ENCODE data around the gene PTCD2. TPM values are rescaled to one million over a fixed set of nuclear protein-coding genes. Genes with fewer than 3 reads are reported as not detected.

PTCD2 gene
- total and polyA plus RNA-seq, 9 of the 15 experiments (the other 6 are each of a cell fraction or from before 2014, with no cell fraction given): 11.9 to 28.5 (median 18.6) TPM

DNA sequence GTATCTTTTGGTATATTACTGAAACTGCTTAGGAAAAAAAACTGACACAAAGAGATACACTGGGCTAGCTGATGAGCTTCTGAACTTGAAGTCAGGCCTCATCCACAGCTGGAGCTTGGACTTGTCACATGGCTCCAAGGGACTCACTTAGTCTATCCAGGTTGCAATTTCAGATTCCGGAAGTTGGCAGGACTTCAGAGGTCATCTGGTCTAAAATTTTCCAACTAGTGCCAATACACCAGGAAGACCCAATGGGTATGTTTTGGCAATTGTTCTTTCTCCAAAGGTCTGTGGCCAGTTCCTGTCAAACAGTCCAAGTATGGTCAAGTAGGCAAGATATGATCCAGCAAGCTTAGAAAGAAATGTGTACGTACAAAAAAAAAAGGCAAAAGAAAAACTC is 36.8 kb upstream of the PTCD2 start (continued):
- TF ChIP-seq ZNF79 (CRISPR knock-in tag; IDR thresholded peaks at IDR 0.05; ENCODE audit: low read depth): no peak
- no peak for TF ChIP-seq HIVEP1 (CRISPR knock-in tag; IDR thresholded peaks at IDR 0.05)
- no peak for TF ChIP-seq HOXB6 (CRISPR knock-in tag; IDR thresholded peaks at IDR 0.05; ENCODE audit: borderline replicate concordance)
- 0 out of 2 replicates have a peak, but pooled peaks have one; percentile 33 for TF ChIP-seq ZNF584 (CRISPR knock-in tag; IDR thresholded peaks at IDR 0.05; ENCODE audit: low read depth)
- no peak for TF ChIP-seq MAFG (tag; conservative IDR thresholded peaks at IDR 0.05)
- TF ChIP-seq, protein P1, sequence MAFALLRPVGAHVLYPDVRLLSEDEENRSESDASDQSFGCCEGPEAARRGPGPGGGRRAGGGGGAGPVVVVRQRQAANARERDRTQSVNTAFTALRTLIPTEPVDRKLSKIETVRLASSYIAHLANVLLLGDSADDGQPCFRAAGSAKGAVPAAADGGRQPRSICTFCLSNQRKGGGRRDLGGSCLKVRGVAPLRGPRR (CRISPR knock-in tag; IDR thresholded peaks at IDR 0.05): peak; percentile 75; the same call in 1 of the 2 replicates
- no peak for TF ChIP-seq ZNF282 (CRISPR knock-in tag; IDR thresholded peaks at IDR 0.05)
- TF ChIP-seq, protein P2, sequence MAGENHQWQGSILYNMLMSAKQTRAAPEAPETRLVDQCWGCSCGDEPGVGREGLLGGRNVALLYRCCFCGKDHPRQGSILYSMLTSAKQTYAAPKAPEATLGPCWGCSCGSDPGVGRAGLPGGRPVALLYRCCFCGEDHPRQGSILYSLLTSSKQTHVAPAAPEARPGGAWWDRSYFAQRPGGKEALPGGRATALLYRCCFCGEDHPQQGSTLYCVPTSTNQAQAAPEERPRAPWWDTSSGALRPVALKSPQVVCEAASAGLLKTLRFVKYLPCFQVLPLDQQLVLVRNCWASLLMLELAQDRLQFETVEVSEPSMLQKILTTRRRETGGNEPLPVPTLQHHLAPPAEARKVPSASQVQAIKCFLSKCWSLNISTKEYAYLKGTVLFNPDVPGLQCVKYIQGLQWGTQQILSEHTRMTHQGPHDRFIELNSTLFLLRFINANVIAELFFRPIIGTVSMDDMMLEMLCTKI (IDR thresholded peaks at IDR 0.05; ENCODE audit: partially characterized antibody): no peak
- peak; percentile 20; the same call in 1 of the 2 replicates for TF ChIP-seq PYGO2 (tag; IDR thresholded peaks at IDR 0.05)
- TF ChIP-seq ETV1 (tag; conservative IDR thresholded peaks at IDR 0.05; ENCODE audit: low read depth): 0 out of 2 replicates have a peak, but pooled peaks have one; percentile 38
- TF ChIP-seq ZNF124 (CRISPR knock-in tag; IDR thresholded peaks at IDR 0.05): no peak
- TF ChIP-seq ZNF165 (CRISPR knock-in tag; IDR thresholded peaks at IDR 0.05; ENCODE audit: borderline replicate concordance): 0 out of 2 replicates have a peak, but pooled peaks have one; percentile 77
- no peak for TF ChIP-seq KDM5B (IDR thresholded peaks at IDR 0.05; ENCODE audit: insufficient replicate concordance, low read depth, low read length)
- TF ChIP-seq MTA3 (IDR thresholded peaks at IDR 0.05; ENCODE audit: borderline replicate concordance): no peak
- TF ChIP-seq ZFP36 (IDR thresholded peaks at IDR 0.05; ENCODE audit: low read depth, low read length, partially characterized antibody): no peak
- TF ChIP-seq, protein P3, sequence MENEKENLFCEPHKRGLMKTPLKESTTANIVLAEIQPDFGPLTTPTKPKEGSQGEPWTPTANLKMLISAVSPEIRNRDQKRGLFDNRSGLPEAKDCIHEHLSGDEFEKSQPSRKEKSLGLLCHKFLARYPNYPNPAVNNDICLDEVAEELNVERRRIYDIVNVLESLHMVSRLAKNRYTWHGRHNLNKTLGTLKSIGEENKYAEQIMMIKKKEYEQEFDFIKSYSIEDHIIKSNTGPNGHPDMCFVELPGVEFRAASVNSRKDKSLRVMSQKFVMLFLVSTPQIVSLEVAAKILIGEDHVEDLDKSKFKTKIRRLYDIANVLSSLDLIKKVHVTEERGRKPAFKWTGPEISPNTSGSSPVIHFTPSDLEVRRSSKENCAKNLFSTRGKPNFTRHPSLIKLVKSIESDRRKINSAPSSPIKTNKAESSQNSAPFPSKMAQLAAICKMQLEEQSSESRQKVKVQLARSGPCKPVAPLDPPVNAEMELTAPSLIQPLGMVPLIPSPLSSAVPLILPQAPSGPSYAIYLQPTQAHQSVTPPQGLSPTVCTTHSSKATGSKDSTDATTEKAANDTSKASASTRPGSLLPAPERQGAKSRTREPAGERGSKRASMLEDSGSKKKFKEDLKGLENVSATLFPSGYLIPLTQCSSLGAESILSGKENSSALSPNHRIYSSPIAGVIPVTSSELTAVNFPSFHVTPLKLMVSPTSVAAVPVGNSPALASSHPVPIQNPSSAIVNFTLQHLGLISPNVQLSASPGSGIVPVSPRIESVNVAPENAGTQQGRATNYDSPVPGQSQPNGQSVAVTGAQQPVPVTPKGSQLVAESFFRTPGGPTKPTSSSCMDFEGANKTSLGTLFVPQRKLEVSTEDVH (IDR thresholded peaks at IDR 0.05; ENCODE audit: low read depth, partially characterized antibody): no peak
- TF ChIP-seq NUFIP1 (IDR thresholded peaks at IDR 0.05; ENCODE audit: partially characterized antibody): no peak
- TF ChIP-seq PCBP1 (IDR thresholded peaks at IDR 0.05; ENCODE audit: low read depth, low read length, poor library complexity, severe bottlenecking): no peak
- no peak for TF ChIP-seq RBM17 (IDR thresholded peaks at IDR 0.05; ENCODE audit: borderline replicate concordance, low read depth, low read length)
